UCSD-AML1 (cell line): ENCODE data around the gene CFHR5.
A peak's percentile ranks its signal among the peaks of the same experiment; 100 is the strongest.
"Not testable (repeated sequence)": the region's sequence is repeated elsewhere in the genome, so short reads cannot be mapped to it uniquely, and the experiment has no call there.

Source experiments
- DNase-seq: peaks from one replicate; lab custom pipeline; 2025; ENCODE audit not compliant: unreplicated experiment; lab: John Stamatoyannopoulos, UW

CFHR5 gene

DNA sequence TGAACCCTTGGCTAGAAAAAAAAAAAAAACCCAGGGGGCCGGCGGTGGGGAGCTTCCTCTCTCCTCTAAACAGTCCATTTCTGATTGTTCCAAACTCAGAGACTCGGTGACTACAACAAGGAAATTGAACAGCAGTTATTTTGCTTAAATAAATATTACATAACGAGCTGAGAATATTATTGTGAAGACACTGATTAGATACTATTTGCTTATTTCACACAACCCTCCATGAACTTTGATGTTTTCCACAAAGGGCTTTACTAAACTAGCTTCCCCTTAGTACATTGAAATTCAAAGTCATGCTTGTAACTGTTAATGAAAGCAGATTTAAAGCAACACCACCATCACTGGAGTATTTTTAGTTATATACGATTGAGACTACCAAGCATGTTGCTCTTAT lies at the start of gene CFHR5:
TSS of gene CFHR5 (plus strand) at position 279 of the 400 bp plus-strand sequence. CDS start at position 388, 109 bp downstream.
- no peak for DNase-seq

DNA sequence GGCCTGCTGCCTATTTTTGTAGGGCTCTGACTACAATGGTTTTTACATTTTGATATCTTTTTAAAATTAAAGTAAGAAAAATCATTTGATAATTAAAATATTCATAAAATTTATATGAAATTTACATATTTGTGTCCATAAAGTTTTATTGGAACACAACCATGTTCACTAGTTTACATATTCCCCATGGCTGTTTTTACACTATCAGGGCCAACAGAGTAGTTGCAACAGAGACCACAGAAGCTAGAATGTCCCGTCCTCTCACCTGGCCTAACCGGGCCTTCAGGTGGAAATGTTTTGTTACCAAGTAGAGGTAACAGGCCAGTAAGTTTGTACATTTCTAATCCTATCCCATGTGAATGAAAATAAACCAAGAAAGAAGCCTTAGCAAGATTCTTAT lies 44.5 kb upstream of the CFHR5 start:
- not testable (repeated sequence) for DNase-seq

DNA sequence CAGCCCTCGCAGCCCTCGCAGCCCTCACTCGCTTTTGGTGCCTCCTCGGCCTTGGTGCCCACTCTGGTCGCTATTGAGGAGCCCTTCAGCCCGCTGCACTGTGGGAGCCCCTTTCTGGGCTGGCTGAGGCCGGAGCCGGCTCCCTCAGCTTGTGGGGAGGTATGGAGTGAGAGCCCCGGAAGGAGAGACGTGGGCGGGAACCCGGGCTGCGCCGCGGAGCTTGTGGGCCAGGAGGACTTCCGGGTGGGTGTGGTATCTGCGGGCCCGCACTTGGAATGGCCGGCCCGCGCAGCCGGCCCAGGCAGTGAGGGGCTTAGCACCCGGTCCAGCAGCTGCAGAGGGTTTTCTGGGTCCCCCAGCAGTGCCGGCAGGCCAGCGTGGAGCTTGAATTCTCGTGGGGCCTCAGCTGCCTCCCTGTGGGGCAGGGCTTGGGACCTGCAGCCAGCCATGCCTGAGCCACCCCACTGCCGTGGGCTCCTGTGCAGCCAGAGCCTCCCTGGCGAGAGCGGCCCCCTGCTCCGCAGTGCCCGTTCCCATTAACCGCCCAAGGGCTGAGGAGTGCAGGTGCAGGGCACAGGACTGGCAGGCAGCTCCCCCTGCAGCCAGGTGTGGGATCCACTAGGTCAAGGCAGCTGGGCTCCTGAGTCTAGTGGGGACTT lies 43.7 kb upstream of the CFHR5 start:
- DNase-seq: peak; percentile 2

DNA sequence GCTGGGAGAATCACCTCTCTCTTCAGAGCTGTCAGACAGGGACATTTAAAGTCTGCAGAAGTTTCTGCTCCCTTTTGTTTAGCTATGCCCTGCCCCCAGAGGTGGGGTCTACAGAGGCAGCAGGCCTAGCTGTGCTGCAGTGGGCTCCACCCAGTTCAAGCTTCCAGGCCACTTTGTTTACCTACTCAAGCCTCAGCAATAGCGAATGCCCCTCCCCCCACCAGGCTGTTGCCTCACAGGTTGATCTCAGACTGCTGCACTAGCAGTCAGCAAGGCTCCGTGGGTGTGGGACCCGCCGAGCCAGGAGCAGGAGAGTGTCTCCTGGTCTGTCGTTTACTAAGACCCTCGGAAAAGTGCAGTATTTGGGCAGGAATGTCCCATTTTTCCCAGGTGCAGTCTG lies 35.9 kb upstream of the CFHR5 start:
- DNase-seq: not testable (repeated sequence)

DNA sequence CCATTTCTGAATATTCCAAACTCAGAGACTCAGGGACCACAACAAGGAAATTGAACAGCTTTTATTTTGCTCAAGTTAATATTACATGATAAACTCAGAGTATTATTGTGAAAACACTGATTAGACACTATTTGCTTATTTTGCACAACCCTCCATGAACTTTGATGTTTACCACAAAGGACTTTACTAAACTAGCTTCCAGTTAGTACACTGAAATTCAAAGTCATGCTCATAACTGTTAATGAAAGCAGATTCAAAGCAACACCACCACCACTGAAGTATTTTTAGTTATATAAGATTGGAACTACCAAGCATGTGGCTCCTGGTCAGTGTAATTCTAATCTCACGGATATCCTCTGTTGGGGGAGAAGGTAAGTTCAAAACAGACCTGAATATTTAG lies 33.8 kb upstream of the CFHR5 start, which contains the start of gene CFHR2:
TSS of gene CFHR2 (plus strand) at position 171 of the 400 bp plus-strand sequence. CDS start at position 314, 143 bp downstream.
- DNase-seq: not testable (repeated sequence)

DNA sequence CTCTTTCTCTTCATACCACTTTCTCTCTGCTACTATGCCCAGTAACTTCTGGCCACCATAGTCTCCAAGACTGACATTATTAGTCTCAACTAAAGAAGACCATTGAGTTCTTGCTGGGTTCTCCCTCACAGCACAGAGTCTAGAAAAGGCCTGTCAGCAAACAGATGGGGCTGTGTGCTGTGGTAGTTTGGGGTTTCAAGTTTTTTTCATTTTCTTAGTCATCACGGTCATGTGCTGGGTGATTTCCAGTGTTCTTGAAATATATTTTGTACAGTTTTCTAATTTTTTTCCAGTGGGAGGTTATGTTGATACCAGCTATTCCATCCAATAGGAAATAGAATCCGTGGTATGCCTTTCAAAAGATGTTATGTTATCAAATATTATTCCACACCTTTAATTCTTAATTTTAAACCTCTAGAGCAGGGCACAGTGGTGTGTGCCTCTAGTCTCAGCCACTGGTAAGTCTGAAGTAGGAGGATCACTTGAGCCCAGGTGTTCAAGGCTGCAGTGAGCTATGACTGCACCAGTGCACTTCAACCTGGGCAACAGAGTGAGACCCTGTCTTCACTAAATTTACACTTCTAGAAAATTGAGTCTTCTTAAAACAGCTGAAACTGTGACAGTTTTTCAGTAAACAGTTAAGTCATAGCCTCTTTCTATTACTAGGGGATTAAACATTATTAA lies 25.5 kb upstream of the CFHR5 start:
- DNase-seq: no peak

DNA sequence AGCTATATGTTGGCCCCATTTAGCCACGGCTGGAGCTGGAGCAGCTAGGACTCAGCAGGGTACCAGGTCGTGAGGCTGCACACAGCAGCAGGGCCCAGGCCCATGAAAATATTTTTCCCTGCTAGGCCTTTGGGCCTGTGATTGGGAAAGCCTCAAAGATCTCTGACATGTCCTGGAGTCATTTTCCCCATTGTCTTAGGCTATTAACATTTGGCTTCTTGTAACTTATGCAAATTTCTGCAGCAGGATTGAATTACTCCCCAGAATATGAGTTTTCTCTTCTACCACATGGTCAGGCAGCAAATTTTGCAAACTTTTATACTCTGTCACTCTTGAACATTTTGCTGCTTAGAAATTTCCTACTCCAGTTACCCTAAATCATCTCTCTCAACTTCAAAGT lies 22.6 kb upstream of the CFHR5 start:
- no peak for DNase-seq

DNA sequence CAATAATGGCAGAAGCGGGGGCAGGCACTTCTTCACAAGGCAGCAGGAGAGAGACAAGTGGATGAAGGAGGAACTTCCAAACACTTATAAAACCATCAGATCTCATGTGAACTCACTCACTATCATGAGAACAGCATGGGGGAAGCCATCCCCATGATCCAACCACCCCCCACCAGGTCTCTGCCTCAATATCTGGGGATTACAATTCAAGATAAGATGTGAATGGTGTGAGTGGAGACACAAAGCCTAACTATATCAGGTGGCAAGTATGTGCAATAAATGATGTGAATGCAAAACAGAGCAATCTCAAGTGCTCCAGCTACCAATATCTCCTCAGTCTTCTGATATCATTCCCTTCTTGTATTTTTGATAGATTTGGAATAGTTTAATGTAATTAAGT lies 21.4 kb upstream of the CFHR5 start:
- no peak for DNase-seq

DNA sequence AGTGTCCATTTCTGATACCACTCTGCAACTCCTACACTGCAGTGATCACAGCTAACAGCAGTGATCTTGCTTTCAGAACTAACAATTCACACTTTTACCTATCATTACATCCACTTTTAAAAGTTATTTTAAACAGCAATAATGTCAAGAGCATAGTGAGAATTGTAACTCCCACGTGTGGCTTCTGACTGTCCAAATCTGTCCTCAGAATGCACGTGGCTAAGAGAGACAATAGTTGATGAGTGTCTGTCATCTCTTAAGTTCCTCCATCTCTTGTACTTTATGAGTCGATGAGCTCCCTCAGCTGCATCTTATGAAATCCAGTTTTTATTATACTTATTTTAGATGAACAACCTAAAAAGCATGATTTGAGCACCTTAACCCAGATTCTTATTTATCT lies 16.5 kb upstream of the CFHR5 start:
- DNase-seq: no peak

DNA sequence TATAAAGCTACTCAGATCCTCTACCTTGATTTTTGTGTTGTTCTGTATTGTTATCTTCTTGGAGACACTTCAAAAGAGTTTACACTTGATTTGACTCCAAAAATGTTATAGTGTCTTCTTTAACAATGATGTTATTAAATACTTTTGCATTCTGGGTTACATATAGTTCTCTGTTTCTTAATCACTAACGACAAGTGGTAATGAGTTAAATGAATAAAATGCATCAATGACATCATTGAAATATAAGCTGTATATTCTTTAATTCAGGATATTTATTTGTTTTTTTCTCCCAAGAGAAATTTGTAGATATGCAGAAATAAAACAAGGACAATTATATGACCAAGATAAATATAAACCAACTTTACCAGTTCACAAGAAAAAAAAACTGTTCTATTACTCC lies 7.2 kb upstream of the CFHR5 start:
- no peak for DNase-seq

DNA sequence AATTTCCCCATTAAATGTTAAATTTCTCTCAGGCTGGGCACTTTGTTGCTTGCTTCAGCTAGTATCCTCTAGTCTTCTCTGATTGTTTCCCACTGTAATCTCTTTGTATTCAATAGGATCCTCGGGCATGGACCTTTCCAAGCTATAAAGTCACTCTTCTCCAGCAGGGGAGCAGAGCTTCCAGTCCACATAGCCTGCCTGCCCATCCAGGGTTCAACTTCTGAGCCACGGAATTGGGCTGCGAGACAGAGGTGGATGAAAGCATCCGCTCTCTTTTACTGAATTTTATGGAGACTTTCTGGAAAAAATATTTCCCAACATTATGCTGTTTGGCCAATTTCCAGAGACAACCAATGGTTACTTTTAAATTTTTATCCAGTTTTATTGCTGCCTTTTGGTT lies 1.1 kb upstream of the CFHR5 start:
- no peak for DNase-seq

DNA sequence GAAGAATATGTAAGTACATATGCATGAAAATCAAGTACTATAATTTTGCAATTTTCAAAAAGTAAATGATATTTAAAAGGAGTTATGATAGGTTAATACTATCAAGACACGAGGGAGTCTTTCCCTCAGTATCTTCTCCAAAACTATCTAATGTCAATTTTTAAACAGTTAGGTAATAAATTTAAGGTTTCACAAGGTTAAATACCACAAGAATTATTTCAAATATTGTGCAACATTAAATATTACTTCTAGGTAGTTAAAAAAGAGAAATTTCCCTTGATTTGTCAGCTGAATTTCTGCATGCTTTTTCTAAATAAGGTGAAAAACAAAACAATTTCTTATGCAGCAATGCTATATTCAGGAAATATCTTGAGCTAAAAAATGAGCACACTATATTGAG lies 3.5 kb downstream of the CFHR5 start:
- DNase-seq: no peak

DNA sequence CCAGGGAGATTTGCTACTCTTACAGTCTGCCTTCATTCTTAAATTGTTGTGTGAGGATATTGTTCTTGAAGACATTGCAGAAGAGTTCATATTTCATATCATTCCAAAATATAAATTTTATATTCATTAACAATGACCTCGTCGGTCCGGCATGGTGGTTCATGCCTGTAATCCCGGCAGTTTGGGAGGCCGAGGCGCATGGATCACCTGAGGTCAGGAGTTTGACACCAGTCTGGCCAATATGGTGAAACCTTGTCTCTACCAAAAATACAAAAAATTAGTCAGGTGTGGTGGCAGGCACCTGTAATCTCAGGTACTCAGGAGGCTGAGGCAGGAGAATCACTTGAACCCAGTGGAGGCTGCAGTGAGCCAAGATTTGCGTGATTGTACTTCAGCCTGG lies 4.9 kb downstream of the CFHR5 start:
- not testable (repeated sequence) for DNase-seq

DNA sequence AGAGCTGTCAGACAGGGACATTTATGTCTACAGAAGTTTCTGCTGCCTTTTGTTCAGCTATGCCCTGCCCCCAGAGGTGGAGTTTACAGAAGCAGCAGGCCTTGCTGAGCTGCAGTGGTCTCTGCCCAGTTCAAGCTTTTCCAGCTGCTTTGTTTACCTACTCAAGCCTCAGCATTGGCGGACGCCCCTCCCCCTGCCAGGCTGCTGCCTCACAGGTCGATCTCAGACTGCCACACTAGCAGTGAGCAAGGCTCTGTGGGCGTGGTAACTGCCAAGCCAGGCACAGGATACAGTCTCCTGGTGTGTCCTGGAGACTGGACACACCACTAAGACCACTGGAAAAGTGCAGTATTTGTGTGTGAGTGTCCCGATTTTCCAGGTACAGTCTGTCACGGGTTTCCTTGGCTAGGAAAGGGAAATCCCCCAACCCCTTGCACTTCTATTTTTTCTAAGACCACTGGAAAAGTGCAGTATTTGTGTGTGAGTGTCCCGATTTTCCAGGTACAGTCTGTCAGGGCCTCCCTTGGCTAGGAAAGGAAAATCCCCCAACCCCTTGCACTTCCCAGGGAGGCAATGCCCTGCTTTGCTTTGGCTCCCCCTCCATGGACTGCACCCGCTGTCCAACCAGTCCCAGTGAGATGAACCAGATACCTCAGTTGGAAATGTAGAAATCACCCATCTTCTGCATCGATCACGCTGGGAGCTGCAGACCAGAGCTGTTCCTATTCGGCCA lies 14.7 kb downstream of the CFHR5 start:
- not testable (repeated sequence) for DNase-seq

DNA sequence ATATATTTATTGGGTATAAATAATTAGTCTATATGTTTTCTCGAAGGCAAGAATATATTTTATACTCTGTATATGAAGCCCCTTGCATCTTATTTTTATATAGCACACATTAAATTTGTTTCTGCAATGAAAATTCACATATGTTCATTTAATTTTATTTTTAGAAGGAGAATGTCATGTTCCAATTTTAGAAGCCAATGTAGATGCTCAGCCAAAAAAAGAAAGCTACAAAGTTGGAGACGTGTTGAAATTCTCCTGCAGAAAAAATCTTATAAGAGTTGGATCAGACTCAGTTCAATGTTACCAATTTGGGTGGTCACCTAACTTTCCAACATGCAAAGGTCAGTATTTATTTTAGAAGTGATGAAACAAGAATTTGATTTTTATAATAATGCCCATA lies 16.6 kb downstream of the CFHR5 start:
- no peak for DNase-seq

DNA sequence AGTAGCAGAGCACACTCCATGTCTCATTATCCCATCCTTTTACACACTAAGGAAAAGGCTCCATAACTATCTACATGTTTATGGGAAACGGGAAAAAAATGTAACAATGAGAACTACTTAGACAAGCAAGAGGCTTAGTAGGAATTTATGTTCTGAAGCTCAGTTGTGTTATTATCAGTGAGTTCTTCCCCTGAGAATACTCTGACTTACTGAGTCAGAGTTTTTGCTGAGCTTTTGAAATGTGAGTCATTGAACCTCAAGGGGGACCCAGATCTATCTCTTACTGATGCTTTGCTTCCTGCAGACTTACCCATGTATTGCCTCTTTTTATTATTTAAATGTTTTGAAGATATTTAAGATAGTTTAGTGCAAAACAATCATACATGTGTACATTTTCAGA lies 20.1 kb downstream of the CFHR5 start:
- no peak for DNase-seq

DNA sequence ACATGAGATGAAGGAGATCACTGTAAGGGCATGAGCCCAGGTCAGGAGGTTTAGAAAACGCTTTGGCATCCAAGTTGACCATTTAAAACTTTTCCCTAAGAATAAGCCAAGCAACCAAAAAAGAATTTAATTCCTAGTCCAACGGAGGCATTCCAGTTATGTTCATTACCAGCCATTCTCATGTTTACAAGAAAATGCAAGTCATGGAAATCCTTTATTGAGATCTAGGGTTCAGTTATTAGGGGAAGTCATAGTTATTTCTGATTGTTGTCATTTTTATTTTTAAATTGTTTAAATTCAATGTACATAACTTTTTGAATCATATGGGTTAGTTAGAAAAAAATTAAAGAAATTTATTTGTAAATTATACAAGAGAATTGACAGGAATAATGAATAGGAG lies 24.5 kb downstream of the CFHR5 start:
- no peak for DNase-seq

DNA sequence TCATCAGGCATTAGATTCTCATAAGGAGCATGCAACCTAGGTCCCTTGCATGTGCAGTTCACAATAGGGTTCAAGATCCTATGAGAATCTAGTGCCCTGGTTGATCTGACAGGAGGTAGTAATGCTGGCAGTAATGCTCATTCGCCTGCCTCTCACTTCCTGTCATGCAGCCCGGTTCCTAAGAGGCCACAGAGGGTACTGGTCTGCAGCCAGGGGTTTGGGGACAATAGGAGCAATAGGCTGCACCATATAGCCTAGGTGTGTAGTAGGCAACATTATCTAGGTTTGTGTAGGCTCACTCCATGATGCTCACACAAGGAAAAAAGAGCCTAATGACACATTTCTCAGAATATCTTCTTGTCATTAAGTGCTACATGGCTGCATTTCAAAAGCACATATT lies 25.8 kb downstream of the CFHR5 start:
- peak; percentile 4 for DNase-seq

DNA sequence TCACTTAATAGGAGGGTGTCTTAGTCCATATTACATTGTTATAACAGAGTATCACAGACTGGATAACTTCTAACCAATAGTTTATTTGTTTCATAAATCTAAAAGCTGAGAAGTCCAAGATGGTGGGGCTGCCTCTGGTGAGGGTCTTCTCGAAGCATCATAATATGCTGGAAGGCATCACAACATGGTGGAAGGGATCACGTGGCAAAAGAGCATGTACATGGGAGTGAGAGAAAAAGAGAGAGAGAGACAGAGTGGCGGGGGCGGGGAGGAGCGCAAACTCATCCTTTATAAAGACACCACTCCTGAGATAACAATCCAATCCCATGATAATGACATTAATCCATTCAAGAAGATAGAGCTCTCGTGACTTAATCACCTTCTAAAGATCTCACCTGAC lies 31.5 kb downstream of the CFHR5 start:
- DNase-seq: no peak

DNA sequence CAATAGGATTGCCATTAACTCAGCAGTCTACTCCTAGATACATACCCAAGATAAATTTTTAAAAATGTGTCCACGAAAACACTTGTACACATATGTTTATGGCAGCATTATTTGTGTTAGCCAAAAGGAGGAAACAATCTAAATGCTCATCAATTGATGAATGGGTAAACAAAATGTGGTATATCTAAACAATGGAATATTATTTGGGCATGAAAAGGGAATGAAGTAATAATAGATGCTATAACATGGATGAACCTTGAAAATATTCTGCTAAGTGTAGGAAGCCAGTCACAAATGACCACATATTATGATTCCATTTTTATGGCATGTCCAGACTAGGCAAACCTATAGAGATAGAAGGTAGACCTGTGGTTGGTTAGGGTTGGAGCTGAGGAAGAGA lies 34.3 kb downstream of the CFHR5 start:
- DNase-seq: no peak

DNA sequence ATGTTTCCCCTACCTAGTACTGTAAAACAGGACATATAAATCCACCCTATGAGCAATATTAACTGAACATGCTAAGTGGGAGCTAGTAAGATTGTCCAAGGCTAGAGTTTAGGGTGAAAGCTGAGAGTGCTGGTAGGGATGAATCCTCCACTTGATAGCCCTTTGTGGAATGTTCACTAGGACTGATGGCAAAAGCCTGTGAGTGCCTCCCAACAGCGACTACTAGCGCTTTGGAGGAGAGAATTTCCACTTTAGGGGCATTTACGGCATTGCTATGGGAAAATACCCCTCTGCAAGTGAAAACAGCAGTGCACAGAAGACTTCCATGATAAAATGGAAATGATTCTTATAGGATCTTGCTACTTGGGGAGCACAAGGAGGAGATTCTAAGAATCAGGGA lies 35.9 kb downstream of the CFHR5 start:
- no peak for DNase-seq

DNA sequence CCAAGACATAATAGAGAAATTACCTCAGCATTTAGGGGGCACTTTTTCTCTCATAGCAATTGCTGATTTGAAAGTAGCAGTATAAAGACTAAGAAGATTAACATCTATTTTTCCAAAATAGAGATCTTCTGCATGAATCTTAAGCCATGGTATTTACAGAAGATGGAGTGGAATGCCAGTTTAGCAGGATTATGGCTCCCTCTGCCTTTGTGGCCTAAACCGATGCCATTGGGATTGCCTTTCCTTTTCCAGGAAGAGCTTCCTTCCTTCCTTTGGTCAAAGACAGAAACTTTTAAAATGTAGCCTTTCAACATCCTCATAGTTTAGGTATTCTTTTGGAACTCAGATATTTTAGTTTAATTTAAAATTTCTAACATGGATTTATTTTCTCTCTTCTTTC lies 39.4 kb downstream of the CFHR5 start:
- DNase-seq: no peak
